HEK293 (cell line): ENCODE measurements around the gene DBN1.

Experiments used
- CTCF ChIA-PET: fragments of 350-600 bp; formaldehyde crosslinking; extraction: SDS; loops from one replicate; lab custom pipeline; 2021; ENCODE audit warnings: antibody characterized with exemption; lab: Yijun Ruan, JAX
- POLR2A ChIA-PET: fragments of 300-600 bp; formaldehyde crosslinking; extraction: SDS; loops from one replicate; lab custom pipeline; 2020; ENCODE audit warnings: antibody characterized with exemption, inconsistent platforms; lab: Yijun Ruan, JAX
- H3K27ac ChIP-seq: fragments of 200-500 bp; sonication (Bioruptor generic); 2 replicates; pipeline ENCODE4 v1.5.1; 2014; ENCODE audit warnings: low read depth, low read length, control low read depth, inconsistent platforms; ENCODE audit errors: extremely low read depth
- H3K36me3 ChIP-seq, 2 experiments: fragments of 200-500 bp in 1 of 2; sonication (Bioruptor generic) in 1 of 2; 1 replicate in 1 of 2; 2 replicates in 1 of 2; pipeline ENCODE4 v1.5.1; 2014 to 2017; ENCODE audit warnings: inconsistent platforms in 2 of 2, low read length in 2 of 2; ENCODE audit not compliant: control insufficient read depth in 2 of 2, insufficient read depth in 1 of 2
- H3K4me1 ChIP-seq: fragments of 200-500 bp; sonication (Bioruptor generic); 2 replicates; pipeline ENCODE4 v1.5.1; 2014; ENCODE audit warnings: mild to moderate bottlenecking, low read length, inconsistent platforms; ENCODE audit not compliant: control insufficient read depth, insufficient read depth
- H3K4me3 ChIP-seq: 2 replicates; pipeline ENCODE4 v1.5.1; 2011; ENCODE audit warnings: low read depth, mild to moderate bottlenecking, control low read depth, low read length, moderate library complexity
- H3K9me3 ChIP-seq: fragments of 200-500 bp; sonication (Bioruptor generic); 2 replicates; pipeline ENCODE4 v1.5.1; 2014; ENCODE audit warnings: low read depth, low read length, inconsistent platforms; ENCODE audit not compliant: control insufficient read depth, insufficient read depth
- CTCF ChIP-seq: fragments of 450-650 bp; formaldehyde crosslinking; IDR thresholded peaks from 2 replicates; pipeline ENCODE4 v1.5.1; 2016; ENCODE audit warnings: missing biosample characterization, missing genetic modification characterization
- ELK4 ChIP-seq: IDR thresholded peaks from 2 replicates; pipeline ENCODE4 v1.6.1; 2011; ENCODE audit warnings: mild to moderate bottlenecking, low read depth, low read length, borderline replicate concordance
- KLF8 ChIP-seq: fragments of 450-650 bp; formaldehyde crosslinking; IDR thresholded peaks from 2 replicates; pipeline ENCODE4 v1.5.1; 2016; ENCODE audit warnings: missing biosample characterization, missing genetic modification characterization
- PRDM1 ChIP-seq: fragments of 450-650 bp; formaldehyde crosslinking; IDR thresholded peaks from 2 replicates; pipeline ENCODE4; 2016; ENCODE audit warnings: missing biosample characterization, missing genetic modification characterization
- SP2 ChIP-seq: fragments of 450-650 bp; formaldehyde crosslinking; IDR thresholded peaks from 2 replicates; pipeline ENCODE4 v1.5.1; 2016; ENCODE audit warnings: missing biosample characterization, missing genetic modification characterization
- TCF7L2 ChIP-seq: IDR thresholded peaks from 2 replicates; pipeline ENCODE4 v1.6.1; 2011; ENCODE audit warnings: low read depth, mild to moderate bottlenecking, inconsistent platforms, low read length, moderate library complexity, borderline replicate concordance
- YY2 ChIP-seq: fragments of 450-650 bp; formaldehyde crosslinking; IDR thresholded peaks from 2 replicates; pipeline ENCODE4 v1.5.1; 2016; ENCODE audit warnings: missing biosample characterization, missing genetic modification characterization
- ZBTB48 ChIP-seq: fragments of 450-650 bp; formaldehyde crosslinking; IDR thresholded peaks from 2 replicates; pipeline ENCODE4 v1.5.1; 2016; ENCODE audit warnings: missing biosample characterization, missing genetic modification characterization
- ZBTB49 ChIP-seq: fragments of 450-650 bp; formaldehyde crosslinking; IDR thresholded peaks from 2 replicates; pipeline ENCODE4 v1.5.1; 2016; ENCODE audit warnings: missing biosample characterization, missing genetic modification characterization, low read depth
- ZNF132 ChIP-seq: fragments of 450-650 bp; formaldehyde crosslinking; IDR thresholded peaks from 2 replicates; pipeline ENCODE4 v1.5.1; 2017; ENCODE audit warnings: missing biosample characterization, missing genetic modification characterization, borderline replicate concordance
- ZNF184 ChIP-seq: fragments of 450-650 bp; IDR thresholded peaks from 2 replicates; pipeline ENCODE4 v1.5.1; 2018; ENCODE audit warnings: missing biosample characterization, mild to moderate bottlenecking, missing genetic modification characterization
- ZNF19 ChIP-seq: fragments of 450-650 bp; formaldehyde crosslinking; IDR thresholded peaks from 2 replicates; pipeline ENCODE4; 2016; ENCODE audit warnings: missing biosample characterization, missing genetic modification characterization, low read depth
- ZNF211 ChIP-seq: fragments of 450-650 bp; formaldehyde crosslinking; IDR thresholded peaks from 2 replicates; pipeline ENCODE4 v1.5.1; 2016; ENCODE audit warnings: low read depth, missing biosample characterization, missing genetic modification characterization
- ZNF214 ChIP-seq: fragments of 450-650 bp; formaldehyde crosslinking; IDR thresholded peaks from 2 replicates; pipeline ENCODE4 v1.5.1; 2017; ENCODE audit warnings: missing biosample characterization, mild to moderate bottlenecking, missing genetic modification characterization, borderline replicate concordance
- ZNF266 ChIP-seq: fragments of 450-650 bp; formaldehyde crosslinking; IDR thresholded peaks from 2 replicates; pipeline ENCODE4 v1.5.1; 2016; ENCODE audit warnings: missing biosample characterization, missing genetic modification characterization, low read depth
- ZNF280D ChIP-seq: fragments of 450-650 bp; formaldehyde crosslinking; IDR thresholded peaks from 2 replicates; pipeline ENCODE4 v1.5.1; 2016; ENCODE audit warnings: missing biosample characterization, missing genetic modification characterization
- ZNF416 ChIP-seq: fragments of 450-650 bp; formaldehyde crosslinking; IDR thresholded peaks from 2 replicates; pipeline ENCODE4 v1.5.1; 2016; ENCODE audit warnings: missing biosample characterization, missing genetic modification characterization
- ZNF571 ChIP-seq: fragments of 450-650 bp; formaldehyde crosslinking; IDR thresholded peaks from 2 replicates; pipeline ENCODE4 v1.5.0; 2017; ENCODE audit warnings: missing biosample characterization, missing genetic modification characterization
- ZNF596 ChIP-seq: fragments of 450-650 bp; IDR thresholded peaks from 2 replicates; pipeline ENCODE4 v1.5.0; 2018; ENCODE audit warnings: missing biosample characterization, mild to moderate bottlenecking, missing genetic modification characterization, moderate library complexity
- ZNF629 ChIP-seq: fragments of 450-650 bp; formaldehyde crosslinking; IDR thresholded peaks from 2 replicates; pipeline ENCODE4 v1.5.1; 2017; ENCODE audit warnings: missing biosample characterization, missing genetic modification characterization
- ZNF664 ChIP-seq: fragments of 450-650 bp; formaldehyde crosslinking; IDR thresholded peaks from 2 replicates; pipeline ENCODE4 v1.5.1; 2016; ENCODE audit warnings: missing biosample characterization, missing genetic modification characterization
- TF ChIP-seq, protein P1 (sequence below): fragments of 450-650 bp; formaldehyde crosslinking; IDR thresholded peaks from 2 replicates; pipeline ENCODE4 v1.5.1; 2016; ENCODE audit warnings: missing biosample characterization, missing genetic modification characterization
- TF ChIP-seq, protein P2 (sequence below): fragments of 450-650 bp; formaldehyde crosslinking; IDR thresholded peaks from 2 replicates; pipeline ENCODE4 v1.5.1; 2016; ENCODE audit warnings: missing biosample characterization, missing genetic modification characterization
- TF ChIP-seq, protein P3 (sequence below): fragments of 450-650 bp; formaldehyde crosslinking; IDR thresholded peaks from 2 replicates; pipeline ENCODE4 v1.5.1; 2017; ENCODE audit warnings: missing biosample characterization, missing genetic modification characterization

Gene DBN1

GRCh38 chr5:177455036-177455660 lies 18.3 kb downstream of the DBN1 start (continued):
- TF ChIP-seq TCF7L2 (no peak), ZNF664 (tag by site-specific recombination) (no peak), SP2 (no peak), ZNF19 (tag by site-specific recombination) (no peak), ZNF211 (tag by site-specific recombination) (no peak), ZNF214 (tag by site-specific recombination) (no peak), ZNF132 (tag by site-specific recombination) (no peak), ZNF416 (tag by site-specific recombination) (no peak), ZNF596 (tag by site-specific recombination) (peak; percentile 49; the same call in 1 of the 2 replicates), PRDM1 (tag by site-specific recombination) (no peak), ZNF266 (no peak)
- TF ChIP-seq, protein P1, sequence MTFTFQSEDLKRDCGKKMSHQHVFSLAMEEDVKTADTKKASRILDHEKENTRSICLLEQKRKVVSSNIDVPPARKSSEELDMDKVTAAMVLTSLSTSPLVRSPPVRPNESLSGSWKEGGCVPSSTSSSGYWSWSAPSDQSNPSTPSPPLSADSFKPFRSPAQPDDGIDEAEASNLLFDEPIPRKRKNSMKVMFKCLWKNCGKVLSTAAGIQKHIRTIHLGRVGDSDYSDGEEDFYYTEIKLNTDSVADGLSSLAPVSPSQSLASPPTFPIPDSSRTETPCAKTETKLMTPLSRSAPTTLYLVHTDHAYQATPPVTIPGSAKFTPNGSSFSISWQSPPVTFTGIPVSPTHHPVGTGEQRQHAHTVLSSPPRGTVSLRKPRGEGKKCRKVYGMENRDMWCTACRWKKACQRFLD (tag by site-specific recombination) = no peak
- TF ChIP-seq, protein P2, sequence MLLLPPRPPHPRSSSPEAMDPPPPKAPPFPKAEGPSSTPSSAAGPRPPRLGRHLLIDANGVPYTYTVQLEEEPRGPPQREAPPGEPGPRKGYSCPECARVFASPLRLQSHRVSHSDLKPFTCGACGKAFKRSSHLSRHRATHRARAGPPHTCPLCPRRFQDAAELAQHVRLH = peak; percentile 43; the same call in 1 of the 2 replicates

- CTCF ChIA-PET = interaction anchor here (0.6 to 5.1 kb wide), 26 partner anchors 10 to 340 kb away, joined by 3 to 88 read pairs (median 6); partner anchors contain the start of genes GRK6, PDLIM7 and SLC34A1
- Histone ChIP-seq H3K4me1 (peaks cover 8% of the 10 kb centered on the region), H3K9me3 (no peaks in the 10 kb centered on the region), H3K27ac (peak overlapping the region; percentile 89), H3K4me3 (peak overlapping the region; percentile 69), H3K36me3 (peaks cover 0 to 27% of the 10 kb centered on the region in 2 experiments; a peak in 1 of 3 replicates)
- POLR2A ChIA-PET = interaction anchor here (0.5 to 5.4 kb wide), 20 partner anchors 7 to 147 kb away, joined by 3 to 89 read pairs (median 4); partner anchors contain the start of genes DBN1, DDX41, DOK3 and GRK6
- TF ChIP-seq ZNF571 (tag by site-specific recombination) (no peak), KLF8 (tag by site-specific recombination) (peak; percentile 79; the same call in 1 of the 2 replicates), ZBTB48 (peak; percentile 72), ELK4 (no peak), YY2 (no peak), ZNF184 (tag by site-specific recombination) (peak; percentile 79; the same call in 1 of the 2 replicates), ZBTB49 (tag by site-specific recombination) (no peak), ZNF280D (tag by site-specific recombination) (no peak), ZNF629 (tag by site-specific recombination) (peak; percentile 99), CTCF (tag by site-specific recombination) (peak; percentile 90)
- TF ChIP-seq, protein P3, sequence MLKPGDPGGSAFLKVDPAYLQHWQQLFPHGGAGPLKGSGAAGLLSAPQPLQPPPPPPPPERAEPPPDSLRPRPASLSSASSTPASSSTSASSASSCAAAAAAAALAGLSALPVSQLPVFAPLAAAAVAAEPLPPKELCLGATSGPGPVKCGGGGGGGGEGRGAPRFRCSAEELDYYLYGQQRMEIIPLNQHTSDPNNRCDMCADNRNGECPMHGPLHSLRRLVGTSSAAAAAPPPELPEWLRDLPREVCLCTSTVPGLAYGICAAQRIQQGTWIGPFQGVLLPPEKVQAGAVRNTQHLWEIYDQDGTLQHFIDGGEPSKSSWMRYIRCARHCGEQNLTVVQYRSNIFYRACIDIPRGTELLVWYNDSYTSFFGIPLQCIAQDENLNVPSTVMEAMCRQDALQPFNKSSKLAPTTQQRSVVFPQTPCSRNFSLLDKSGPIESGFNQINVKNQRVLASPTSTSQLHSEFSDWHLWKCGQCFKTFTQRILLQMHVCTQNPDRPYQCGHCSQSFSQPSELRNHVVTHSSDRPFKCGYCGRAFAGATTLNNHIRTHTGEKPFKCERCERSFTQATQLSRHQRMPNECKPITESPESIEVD (tag by site-specific recombination) = 0 out of 2 replicates have a peak, but pooled peaks have one; percentile 13
These were observed 18.9 kb downstream of the DBN1 start for GRCh38 chr5:177454397-177455035.
